GM18507 (cell line): ENCODE measurements around the gene STOML1.

Experiments used
- DNase-seq: peaks from one replicate; pipeline ENCODE4 v3.0.0; 2011; ENCODE audit warnings: low read depth; ENCODE audit not compliant: insufficient read length; ENCODE audit errors: extremely low spot score
- FAIRE-seq: peaks from 2 replicates; lab custom pipeline; 2011; peaks lifted over from hg19 to GRCh38; lab: Jason Lieb, UNC

Gene STOML1

DNA sequence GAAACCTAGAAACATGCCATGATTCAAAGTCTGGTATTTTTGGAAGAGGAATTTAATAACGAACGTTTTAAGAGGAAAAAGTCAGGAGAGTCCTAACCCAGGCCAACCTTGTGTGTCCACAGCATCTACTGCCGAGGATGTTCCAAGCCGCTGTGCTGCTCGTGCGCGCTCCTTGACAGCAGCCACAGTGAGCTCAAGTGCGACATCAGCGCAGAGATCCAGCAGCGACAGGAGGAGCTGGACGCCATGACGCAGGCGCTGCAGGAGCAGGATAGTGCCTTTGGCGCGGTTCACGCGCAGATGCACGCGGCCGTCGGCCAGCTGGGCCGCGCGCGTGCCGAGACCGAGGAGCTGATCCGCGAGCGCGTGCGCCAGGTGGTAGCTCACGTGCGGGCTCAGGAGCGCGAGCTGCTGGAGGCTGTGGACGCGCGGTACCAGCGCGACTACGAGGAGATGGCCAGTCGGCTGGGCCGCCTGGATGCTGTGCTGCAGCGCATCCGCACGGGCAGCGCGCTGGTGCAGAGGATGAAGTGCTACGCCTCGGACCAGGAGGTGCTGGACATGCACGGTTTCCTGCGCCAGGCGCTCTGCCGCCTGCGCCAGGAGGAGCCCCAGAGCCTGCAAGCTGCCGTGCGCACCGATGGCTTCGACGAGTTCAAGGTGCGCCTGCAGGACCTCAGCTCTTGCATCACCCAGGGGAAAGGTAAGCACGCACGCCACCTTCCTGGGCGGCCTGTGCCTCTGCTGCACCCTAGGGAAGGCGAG lies 30.8 kb upstream of the STOML1 start:
- DNase-seq (no peak), FAIRE-seq (no peak)

DNA sequence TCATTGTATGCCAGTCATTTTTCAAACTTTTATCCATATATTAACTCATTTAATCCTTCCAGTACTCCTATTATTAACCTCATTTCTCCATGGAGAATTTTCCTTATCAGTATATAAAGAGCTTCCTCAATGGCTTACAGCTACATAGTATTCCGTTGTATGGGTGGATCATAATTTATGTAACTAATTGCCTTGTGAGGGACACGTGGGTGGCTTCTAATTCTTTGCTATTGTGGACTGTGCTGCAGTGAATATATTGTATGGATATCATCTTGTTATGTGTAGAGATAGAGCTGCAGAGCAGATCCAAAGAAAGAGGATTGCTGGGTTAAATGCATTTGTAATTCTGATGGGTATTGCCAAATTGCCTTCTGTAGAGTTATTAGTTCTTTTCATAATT lies 27.6 kb upstream of the STOML1 start:
- no peak for FAIRE-seq

DNA sequence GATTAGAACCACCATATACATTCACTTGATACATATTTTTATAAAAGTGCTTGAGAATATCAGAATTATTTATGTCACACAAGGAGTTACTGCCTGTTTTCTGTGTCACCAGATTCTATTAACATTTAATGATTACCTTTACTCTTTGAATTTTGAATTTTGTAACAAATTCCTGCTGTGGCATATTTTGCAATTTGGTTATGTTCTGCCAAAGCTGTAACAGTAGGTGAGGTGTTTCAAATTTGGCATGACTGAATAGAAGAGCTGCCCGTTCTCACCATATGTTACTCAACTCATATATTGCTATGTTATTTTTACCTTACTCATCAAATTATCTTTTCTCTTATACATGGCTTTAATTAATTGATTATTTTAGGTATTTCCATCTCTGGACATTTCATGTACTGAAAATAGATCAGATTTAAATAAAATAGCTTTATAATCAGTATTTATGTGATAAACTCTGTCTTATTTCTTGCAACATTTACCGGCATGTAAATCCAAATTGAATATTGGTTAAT lies 21.3 kb upstream of the STOML1 start:
- DNase-seq (no peak), FAIRE-seq (no peak)

More for the DNA sequence above, 27.6 kb upstream of the STOML1 start:
- no peak for DNase-seq

DNA sequence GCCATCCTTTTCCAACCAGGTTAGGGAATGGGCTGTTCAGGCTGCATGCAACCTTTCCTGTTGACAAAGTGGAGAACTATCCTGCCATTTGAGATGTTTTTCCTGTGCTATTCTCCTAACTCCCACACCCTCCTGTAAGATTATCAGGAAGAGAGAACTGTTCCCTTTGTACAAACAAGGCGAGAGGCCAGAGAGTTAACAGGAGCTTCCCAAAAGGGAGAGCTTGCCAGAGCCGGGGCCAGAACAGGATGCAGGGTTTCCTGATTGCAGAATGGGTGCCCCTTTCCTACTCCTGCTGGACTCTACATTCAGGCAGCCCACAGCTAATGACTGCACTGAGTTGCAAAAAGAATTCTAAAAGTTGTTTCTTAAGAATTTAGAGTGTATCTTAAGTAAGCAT lies 19.5 kb upstream of the STOML1 start:
- no peak for FAIRE-seq
- no peak for DNase-seq

DNA sequence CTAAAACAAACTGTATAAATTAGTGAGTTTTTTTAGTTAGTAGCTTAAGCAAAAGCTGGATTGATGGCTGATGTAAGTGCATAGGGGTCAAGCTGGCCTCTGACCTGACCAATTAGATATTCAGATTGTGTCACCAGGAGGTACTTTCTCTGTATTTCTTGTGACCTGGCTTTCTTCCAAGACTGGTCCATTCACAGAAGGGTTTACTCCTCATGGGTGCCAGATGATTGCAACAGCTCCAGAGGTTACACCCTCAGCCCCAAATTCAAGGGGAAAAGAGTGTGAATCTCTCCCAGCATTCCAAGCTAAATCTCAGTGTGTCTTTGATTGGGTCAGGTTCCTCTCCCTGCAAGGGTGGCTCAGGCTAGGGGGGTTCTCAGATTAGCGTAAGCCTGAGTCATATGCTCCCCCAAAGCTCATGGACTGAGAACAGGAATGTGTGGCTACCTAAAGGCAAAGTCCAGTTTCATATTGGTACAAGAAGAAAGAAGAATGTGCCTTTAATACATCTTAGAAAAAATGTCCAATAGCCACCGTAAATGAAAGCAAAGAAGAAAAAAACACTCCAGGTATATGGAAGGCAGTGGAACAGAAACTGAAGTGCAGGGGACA lies 18.9 kb upstream of the STOML1 start:
- FAIRE-seq (no peak), DNase-seq (no peak)

DNA sequence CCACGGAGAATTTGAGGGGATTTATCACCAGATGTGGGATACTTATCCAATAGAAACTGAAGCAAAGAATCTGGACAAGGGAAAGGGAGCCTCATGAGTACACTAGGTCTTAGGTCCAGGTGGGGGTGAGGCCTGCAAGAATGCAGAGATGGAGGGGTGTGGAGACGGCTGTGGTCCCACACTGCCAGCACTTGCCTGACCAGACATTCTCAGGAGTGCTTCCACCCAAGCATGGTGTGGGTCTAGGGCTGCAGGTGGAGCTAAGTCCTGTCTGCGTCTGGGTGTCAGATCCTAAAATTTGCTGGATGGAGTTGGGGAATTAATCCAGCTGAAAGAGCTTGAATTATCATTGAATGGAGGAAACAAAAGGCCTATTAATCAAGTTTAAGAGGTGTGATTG lies 16.8 kb upstream of the STOML1 start:
- FAIRE-seq (no peak), DNase-seq (no peak)

DNA sequence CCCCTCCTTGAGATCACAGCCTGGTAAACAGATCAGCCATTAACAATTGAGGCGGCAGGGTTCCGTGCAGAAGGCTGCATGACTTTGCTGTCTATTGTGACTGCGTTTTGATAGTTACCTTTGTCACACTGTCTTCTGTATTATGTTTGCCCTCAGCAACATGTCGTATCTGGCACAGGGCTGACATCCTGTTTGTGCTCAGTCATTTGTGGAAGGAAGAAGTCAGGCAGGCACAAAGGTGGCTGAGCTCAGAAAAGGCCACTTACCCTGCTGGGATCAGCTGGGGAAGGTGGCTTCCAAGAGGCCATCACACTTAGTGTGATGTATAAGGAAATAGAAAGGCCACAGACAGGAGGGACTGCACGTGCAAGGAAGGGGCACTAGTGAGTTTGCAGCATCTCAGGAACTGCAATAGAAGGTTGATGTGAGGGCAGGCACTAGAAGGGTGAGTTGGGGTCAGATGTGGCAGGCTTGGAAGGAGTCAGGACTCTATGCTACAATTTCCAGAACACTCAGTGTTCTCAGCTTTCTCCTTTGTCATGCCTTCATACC lies 15.8 kb upstream of the STOML1 start:
- DNase-seq: no peak
- no peak for FAIRE-seq

DNA sequence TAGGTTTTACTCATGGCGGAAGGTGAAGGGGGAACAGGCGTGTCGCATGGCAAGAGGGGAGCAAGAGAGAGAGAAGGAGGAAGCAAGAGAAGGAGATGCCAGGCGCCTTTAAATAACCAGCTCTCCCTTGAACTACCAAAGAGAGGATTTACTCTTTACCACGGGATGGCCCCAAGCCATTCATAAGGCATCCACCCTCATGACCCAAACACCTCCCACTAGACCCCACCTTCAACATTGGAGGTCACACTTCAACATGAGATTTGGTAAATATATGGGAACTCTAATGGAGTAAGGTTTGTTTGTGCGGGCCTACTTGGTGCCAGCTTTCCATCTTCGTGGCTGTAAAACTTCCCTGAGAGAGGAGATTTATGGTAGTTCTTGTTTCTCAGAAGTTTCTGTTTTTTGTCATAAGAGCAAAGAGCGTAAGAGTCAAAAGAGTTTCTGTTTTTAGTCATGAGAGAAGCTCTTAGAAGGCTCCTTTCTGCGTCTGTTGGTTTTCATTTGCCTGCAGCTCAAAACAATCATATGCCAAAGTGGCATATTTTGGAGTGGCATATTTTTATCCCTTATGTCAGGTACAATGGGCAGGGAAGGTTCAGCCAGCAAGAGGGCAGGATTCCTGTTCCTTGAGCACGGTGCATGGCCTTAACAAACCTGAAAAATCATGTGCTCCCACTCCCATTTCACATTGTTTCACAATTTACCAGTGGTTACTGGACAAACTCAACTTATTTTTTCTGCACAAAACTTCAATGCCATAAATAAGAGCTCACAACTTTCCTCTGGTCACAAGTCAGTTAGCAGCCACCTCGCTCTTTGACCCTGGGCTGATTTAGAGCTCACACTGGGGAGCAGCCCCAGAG lies 14.9 kb upstream of the STOML1 start:
- no peak for DNase-seq

DNA sequence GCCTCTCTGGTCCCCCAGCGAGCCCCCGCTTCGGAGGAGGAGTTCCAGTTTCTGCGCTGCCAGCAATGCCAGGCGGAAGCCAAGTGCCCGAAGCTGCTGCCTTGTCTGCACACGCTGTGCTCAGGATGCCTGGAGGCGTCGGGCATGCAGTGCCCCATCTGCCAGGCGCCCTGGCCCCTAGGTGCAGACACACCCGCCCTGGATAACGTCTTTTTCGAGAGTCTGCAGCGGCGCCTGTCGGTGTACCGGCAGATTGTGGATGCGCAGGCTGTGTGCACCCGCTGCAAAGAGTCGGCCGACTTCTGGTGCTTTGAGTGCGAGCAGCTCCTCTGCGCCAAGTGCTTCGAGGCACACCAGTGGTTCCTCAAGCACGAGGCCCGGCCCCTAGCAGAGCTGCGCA lies 5.9 kb upstream of the STOML1 start:
- FAIRE-seq: no peak
- no peak for DNase-seq

More for the DNA sequence above, 14.9 kb upstream of the STOML1 start:
- peak; percentile 38 for FAIRE-seq

DNA sequence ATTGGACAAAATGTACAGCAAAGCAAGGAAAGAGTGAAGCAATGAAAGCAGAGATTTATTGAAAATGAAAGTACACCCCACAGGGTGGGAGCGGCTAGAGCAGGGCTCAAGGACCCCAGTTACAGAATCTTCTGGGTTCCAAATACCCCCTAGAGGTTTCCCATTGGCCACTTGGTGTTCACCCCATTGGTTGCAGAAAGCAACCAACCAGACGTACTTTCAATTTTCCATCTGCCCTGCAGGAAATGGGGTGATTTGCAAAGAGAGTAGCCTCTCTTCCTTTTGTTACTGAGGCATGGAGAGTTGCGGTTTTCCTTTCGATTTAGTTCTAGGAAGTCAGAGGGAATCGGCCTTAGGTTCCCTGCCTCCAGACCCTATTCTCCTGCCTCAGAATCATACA lies 4.8 kb upstream of the STOML1 start:
- no peak for DNase-seq
- peak; percentile 85 for FAIRE-seq

DNA sequence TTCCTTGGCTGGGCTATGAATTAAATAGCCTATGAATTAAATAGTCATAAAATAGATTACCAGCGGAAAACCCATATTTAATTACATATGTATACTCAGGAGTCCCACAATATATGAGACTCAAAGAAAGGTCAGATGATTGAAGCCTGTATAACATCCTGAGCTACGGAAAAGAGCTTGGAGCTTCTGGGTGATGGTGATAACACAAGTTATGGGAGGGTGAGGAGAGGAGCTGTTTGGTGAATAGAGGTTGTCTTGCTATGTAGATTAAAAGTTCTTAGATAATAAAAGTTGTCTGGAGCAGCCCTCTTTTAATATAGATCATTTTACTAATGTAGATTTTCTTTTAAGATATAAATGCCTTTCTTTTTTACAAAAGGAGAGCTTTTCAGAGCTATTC lies 4.2 kb upstream of the STOML1 start:
- FAIRE-seq (no peak), DNase-seq (no peak)

DNA sequence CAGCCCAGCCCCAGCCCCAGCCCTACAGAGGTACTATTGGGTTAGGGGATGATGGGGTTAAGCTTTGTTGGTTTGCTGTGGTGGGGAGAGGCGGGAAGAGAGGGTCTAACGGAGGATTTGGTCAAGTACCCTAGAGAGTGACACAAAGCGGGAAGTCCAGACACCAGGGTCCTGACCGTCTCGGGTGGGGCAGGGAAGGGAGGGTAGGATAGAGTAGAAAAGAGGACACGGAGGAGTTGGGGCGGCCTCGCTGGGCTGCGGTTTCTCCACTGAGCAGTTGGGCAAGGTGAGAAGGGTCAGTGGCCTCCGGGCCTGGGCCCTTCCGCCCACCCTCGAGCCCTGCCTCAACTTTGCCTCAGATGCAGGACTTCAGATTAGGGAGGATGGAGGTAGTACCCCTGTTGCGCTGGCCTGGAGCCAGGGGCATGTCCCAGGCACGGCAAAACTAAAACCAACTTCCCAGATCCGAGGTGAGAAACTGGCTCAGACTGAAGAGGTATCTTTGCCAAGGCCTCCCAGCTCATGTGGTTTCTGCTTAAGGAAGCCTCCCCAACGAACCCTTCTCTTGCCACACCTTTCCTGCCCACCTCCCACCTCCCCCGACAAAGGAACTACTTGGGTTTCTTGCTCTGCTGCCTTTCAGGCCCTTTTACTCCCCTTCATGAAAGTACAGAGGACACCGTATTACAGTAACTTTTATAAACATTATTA lies 3.0 kb upstream of the STOML1 start:
- no peak for DNase-seq
- FAIRE-seq: peak; percentile 9

DNA sequence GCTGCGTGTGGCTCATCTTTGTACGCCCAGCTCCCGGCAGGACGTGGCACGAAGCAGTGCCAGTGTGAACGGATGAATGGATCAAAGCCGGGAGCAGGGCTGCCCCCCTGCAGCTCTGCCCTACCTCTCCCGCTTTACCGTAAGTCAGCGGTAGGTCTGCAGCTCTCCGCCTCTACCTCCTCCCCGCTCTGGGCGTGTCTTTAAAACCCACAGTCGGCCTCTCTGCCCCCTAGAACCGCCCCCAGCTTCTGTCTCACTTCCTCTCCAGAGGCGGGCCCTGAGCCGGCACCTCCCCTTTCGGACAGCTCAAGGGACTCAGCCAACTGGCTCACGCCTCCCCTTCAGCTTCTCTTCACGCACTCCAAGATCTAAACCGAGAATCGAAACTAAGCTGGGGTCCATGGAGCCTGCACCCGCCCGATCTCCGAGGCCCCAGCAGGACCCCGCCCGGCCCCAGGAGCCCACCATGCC lies 2.4 kb upstream of the STOML1 start, which contains the start of gene PML:
TSS of gene PML (plus strand) at position 304 of the 471 bp plus-strand sequence. CDS start at position 401, 97 bp downstream.
- DNase-seq (peak; percentile 89), FAIRE-seq (peak; percentile 93)

DNA sequence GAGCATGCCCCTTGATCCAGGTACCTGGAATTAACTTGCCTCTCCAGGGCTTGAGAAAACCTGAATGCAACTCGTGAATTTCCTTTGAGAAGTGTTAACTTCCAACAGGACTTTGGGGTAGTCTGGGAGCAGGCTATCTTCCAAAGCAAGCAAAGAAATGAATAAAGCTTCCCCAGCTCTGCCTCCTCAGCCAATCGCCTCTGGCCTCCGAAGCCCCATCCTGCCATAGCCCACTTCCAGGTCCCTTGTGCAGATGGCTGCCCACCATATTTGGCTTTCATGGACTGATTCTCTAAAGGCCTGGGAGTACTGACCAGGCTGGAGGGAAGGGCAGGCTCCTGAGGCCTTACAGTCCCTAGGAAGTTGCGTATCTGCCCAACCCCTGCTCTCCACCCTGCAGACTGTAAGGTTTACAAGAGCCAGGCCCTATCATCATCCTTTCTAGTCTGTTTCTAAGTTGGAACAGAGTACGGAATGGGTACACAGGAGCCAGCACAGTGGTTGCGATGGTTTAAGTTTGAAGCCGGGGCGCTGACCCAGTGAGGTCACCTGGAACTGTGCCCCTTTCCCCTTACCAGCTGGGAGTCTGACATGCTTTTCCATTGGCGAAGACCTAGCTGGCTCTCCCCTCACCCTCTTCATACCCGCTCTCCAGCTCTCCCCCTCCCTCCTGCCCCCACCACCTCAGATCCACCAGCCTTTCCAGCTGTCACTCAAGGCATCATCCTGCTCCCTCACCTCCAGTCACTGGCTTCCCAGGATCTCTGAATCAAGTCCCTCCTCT lies 1.3 kb upstream of the STOML1 start:
- no peak for DNase-seq

DNA sequence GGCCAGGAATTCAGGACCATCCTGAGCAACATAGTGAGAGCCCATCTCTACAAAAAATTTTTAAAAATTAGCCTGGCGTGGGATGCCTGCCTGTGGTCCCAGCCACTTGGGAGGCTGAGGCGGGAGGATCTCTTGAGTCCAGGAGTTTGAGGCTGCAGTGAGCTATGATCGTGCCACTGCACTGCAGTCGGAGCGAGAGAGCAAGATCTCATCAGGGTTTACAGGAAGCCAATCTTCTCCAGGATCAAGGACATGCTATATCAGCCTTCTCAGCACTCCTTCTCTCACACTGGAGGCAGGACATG lies 451 bp upstream of the STOML1 start:
- FAIRE-seq: no peak

More for the DNA sequence above, 1.3 kb upstream of the STOML1 start:
- no peak for FAIRE-seq

DNA sequence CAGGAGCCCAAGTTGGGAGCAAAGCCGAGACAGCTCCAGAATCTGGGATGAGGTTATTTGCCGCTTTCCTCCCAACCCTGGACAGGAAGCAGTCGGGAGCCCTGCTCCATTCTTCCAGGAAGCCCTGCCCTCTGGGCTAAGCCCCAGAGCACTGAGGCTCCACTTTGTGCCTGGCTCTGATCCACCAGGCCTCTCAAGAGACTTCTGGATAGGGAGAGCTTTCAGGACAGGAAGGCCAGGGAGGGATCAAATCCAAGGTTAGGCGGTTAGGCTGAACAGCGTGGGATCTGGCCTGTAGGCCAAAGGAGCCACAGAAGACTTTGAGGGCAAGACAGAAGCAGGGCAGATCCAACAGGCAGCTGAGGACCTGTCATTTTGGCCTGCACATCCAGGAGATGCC lies 835 bp downstream of the STOML1 start:
- FAIRE-seq (no peak), DNase-seq (no peak)

More for the DNA sequence above, 451 bp upstream of the STOML1 start:
- no peak for DNase-seq

DNA sequence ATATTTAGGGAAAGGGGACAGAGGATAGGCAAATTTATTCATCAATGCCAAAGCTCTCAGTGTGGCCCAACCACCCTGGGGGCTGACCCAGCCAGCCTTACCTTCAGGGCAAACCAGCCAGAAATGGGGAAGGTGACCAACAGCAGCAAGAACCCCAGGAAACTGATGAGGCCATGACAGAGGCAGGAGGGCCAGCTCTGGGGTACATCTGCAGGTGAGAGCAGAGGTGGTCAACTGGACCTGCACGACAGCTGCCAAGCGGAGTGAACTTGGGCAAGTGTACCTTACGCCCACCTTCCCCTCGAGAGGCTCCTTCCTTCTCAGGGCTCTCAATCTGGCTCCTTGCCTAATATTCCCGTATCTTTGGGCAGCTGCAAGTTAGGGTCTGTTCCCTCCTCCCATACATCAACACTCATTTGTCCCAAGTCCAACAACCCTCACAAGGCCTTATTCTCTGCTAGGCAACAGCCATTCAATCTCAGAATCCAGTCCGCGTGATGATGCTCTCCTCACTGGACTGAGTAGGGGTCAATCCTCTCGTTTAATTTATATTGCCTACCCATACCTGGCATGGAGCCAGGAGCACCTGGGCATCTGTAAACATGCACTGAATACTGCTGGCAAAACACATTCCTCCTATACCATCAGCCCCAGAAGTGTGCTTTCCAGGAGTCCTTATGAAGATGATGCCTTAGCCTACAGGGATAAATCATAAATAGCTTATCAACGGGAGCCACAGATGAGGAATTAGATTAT lies 1.7 kb downstream of the STOML1 start:
- FAIRE-seq (no peak), DNase-seq (no peak)
